Mammary epithelial cell (primary cell): ENCODE measurements around the gene ELAVL2.

ENCODE experiments used
- EZH2 ChIP-seq: IDR thresholded peaks from 2 replicates; pipeline ENCODE4 v1.6.1; 2012; ENCODE audit warnings: low read length, inconsistent platforms, borderline replicate concordance
- TF ChIP-seq, protein P1 (sequence below), 2 donors: IDR thresholded peaks in 1 of 2; conservative IDR thresholded peaks in 1 of 2; 2 replicates each; pipeline ENCODE4 v1.5.1; 2011 to 2012; ENCODE audit warnings: inconsistent platforms in 2 of 2, low read length in 2 of 2, mild to moderate bottlenecking in 2 of 2, control low read depth in 1 of 2, low read depth in 1 of 2; ENCODE audit not compliant: insufficient read depth in 1 of 2; ENCODE audit errors: extremely low read depth in 1 of 2

DNA sequence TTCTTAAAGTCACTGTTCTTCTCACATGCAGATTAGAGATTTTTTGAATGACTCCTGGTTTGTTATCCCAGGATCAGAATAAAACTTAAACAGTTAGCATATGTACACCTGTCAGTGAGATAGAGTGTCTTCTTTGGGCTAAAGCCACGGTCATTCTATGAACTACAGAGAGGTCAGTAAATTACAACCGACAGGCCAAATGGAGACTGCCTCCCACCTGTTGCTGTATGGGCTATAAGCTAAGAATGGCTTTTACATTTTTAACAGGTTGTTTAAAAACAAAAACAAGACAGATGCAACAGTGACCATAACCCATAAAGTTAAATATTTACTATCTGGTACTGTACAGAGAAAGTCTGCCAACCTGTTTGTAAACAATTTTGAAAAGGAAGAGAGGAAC is 125.7 kb downstream of the ELAVL2 start:
- TF ChIP-seq, protein P1, sequence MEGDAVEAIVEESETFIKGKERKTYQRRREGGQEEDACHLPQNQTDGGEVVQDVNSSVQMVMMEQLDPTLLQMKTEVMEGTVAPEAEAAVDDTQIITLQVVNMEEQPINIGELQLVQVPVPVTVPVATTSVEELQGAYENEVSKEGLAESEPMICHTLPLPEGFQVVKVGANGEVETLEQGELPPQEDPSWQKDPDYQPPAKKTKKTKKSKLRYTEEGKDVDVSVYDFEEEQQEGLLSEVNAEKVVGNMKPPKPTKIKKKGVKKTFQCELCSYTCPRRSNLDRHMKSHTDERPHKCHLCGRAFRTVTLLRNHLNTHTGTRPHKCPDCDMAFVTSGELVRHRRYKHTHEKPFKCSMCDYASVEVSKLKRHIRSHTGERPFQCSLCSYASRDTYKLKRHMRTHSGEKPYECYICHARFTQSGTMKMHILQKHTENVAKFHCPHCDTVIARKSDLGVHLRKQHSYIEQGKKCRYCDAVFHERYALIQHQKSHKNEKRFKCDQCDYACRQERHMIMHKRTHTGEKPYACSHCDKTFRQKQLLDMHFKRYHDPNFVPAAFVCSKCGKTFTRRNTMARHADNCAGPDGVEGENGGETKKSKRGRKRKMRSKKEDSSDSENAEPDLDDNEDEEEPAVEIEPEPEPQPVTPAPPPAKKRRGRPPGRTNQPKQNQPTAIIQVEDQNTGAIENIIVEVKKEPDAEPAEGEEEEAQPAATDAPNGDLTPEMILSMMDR (conservative IDR thresholded peaks at IDR 0.05 in 1 of 2, IDR thresholded peaks at IDR 0.05 in 1 of 2; ENCODE audit: extremely low read depth in 1 of 2, insufficient read depth in 1 of 2, low read depth in 1 of 2, low read length in 2 of 2), result no peak
- TF ChIP-seq EZH2, result no peak
